ENCODE data around the gene TAB2.

GRCh38 chr6:149453597-149454345 lies 136.3 kb downstream of the TAB2 start:
- TF ChIP-seq, protein P1, sequence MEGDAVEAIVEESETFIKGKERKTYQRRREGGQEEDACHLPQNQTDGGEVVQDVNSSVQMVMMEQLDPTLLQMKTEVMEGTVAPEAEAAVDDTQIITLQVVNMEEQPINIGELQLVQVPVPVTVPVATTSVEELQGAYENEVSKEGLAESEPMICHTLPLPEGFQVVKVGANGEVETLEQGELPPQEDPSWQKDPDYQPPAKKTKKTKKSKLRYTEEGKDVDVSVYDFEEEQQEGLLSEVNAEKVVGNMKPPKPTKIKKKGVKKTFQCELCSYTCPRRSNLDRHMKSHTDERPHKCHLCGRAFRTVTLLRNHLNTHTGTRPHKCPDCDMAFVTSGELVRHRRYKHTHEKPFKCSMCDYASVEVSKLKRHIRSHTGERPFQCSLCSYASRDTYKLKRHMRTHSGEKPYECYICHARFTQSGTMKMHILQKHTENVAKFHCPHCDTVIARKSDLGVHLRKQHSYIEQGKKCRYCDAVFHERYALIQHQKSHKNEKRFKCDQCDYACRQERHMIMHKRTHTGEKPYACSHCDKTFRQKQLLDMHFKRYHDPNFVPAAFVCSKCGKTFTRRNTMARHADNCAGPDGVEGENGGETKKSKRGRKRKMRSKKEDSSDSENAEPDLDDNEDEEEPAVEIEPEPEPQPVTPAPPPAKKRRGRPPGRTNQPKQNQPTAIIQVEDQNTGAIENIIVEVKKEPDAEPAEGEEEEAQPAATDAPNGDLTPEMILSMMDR (IDR thresholded peaks at IDR 0.05; ENCODE audit: low read depth, low read length): no peak
- no peak for TF ChIP-seq EZH2phosphoT487 (IDR thresholded peaks at IDR 0.05; ENCODE audit: low read depth)
